Uterus (tissue), 4 donors: ENCODE results near the gene FSCN2. TPM values are rescaled to one million over a fixed set of nuclear protein-coding genes. Genes with fewer than 3 reads are reported as not detected.
A peak's percentile ranks its signal among the peaks of the same experiment; 100 is the strongest.

Experiments
- DNase-seq, 2 donors: peaks; one replicate each; pipeline ENCODE4 v3.0.0-alpha.2; 2019 to 2020
- H3K27ac ChIP-seq, 2 donors: fragments of 200-600 bp; sonication (generic); 1 replicate in 1 of 2; 2 replicates in 1 of 2; pipeline ENCODE4 v1.5.1; 2016 to 2018
- H3K27me3 ChIP-seq, 2 donors: fragments of 200-600 bp; sonication (generic); one replicate each; pipeline ENCODE4 v1.5.1; 2018 to 2019; ENCODE audit warnings: control low read depth in 1 of 2
- H3K36me3 ChIP-seq, 2 donors: fragments of 200-600 bp; sonication (generic); one replicate each; pipeline ENCODE4 v1.5.1; 2019; ENCODE audit warnings: control low read depth in 1 of 2
- H3K4me1 ChIP-seq, 2 donors: fragments of 200-600 bp; sonication (generic); one replicate each; pipeline ENCODE4 v1.5.1; 2018 to 2019; ENCODE audit warnings: control low read depth in 1 of 2
- H3K4me3 ChIP-seq, 2 donors: fragments of 200-600 bp; sonication (generic); 1 replicate in 1 of 2; 2 replicates in 1 of 2; pipeline ENCODE4 v1.5.1; 2018 to 2019; ENCODE audit warnings: mild to moderate bottlenecking in 1 of 2
- H3K9me3 ChIP-seq, 2 donors: fragments of 200-600 bp; sonication (generic); one replicate each; pipeline ENCODE4 v1.5.1; 2019; ENCODE audit warnings: control low read depth in 1 of 2
- CTCF ChIP-seq, 4 experiments: fragments of 200-600 bp in 2 of 4; fragments of 450-650 bp in 2 of 4; sonication (generic) in 2 of 4; IDR thresholded peaks; one replicate each; pipeline ENCODE4 v1.5.1; 2016 to 2019; ENCODE audit warnings: antibody characterized with exemption in 4 of 4, mild to moderate bottlenecking in 2 of 4, moderate library complexity in 1 of 4
- POLR2A ChIP-seq, 2 donors: fragments of 450-650 bp; IDR thresholded peaks; one replicate each; pipeline ENCODE4 v1.6.1; 2016; ENCODE audit warnings: antibody characterized with exemption in 2 of 2, mild to moderate bottlenecking in 1 of 2, moderate library complexity in 1 of 2
- intact Hi-C: fragments of 100-400 bp; cut with DNase I; formaldehyde crosslinking; loops from one replicate; pipeline ENCODE4 v1.15.1; 2023; ENCODE audit warnings: low total_unique reads
- total RNA-seq, 4 donors: library from RNA; depleted of rRNA in 3 of 4; stranded (reverse); fragments of >200 nt in 3 of 4; gene quantifications; one replicate each; pipeline versions ENCODE4 v1.1.0 to v1.2.4, GENCODE V29; 2014 to 2023
- donor health status: DM: yes; HTN: yes; CAD: no.

Gene FSCN2
- total RNA-seq, 4 donors from 2014 or later, result 5.0 to 7.4 TPM; not detected in 2

- Histone ChIP-seq H3K36me3 (no peaks in the 10 kb centered on the region), H3K4me1 (peaks cover 0 to 17% of the 10 kb centered on the region in 2 donors), H3K9me3 (no peaks in the 10 kb centered on the region), H3K27me3 (no peaks in the 10 kb centered on the region), H3K27ac (peak overlapping the region; percentile 62 to 78), H3K4me3 (peak overlapping the region; percentile 62 to 81)
- intact Hi-C loops, result no loop called here
- TF ChIP-seq POLR2A (IDR thresholded peaks at IDR 0.05) (no peak), CTCF (IDR thresholded peaks at IDR 0.05) (no peak)
- no peak for DNase-seq
Observed at GRCh38 chr17:81551458-81552243, 23.5 kb downstream of the FSCN2 start.

GRCh38 chr17:81552244-81553017 lies 24.3 kb downstream of the FSCN2 start, which contains the start of gene FAAP100:
FAAP100 (minus strand) TSS chr17:81552353; CDS start chr17:81552330, 23 bp downstream.
- Histone ChIP-seq H3K4me3 (peak within 1 kb of the TSS; percentile 62 to 81), H3K4me1 (peaks cover 0 to 17% of the 10 kb centered on the region in 2 donors), H3K27me3 (no peaks in the 10 kb centered on the region), H3K36me3 (no peaks in the 10 kb centered on the region), H3K27ac (peak within 1 kb of the TSS; percentile 62 to 78), H3K9me3 (no peaks in the 10 kb centered on the region)
- TF ChIP-seq POLR2A (IDR thresholded peaks at IDR 0.05) (peak; percentile 58 to 80), CTCF (IDR thresholded peaks at IDR 0.05) (no peak)
- intact Hi-C loops, result no loop called here
- DNase-seq, result peak; percentile 65 to 82

GRCh38 chr17:81553018-81553615 lies 24.9 kb downstream of the FSCN2 start:
- H3K9me3 ChIP-seq, result no peaks in the 10 kb centered on the region
- H3K27me3 ChIP-seq, result no peaks in the 10 kb centered on the region
- H3K4me3 ChIP-seq, result peak overlapping the region; percentile 62 to 81
- no peak for TF ChIP-seq POLR2A (IDR thresholded peaks at IDR 0.05)
- no peak for TF ChIP-seq CTCF (IDR thresholded peaks at IDR 0.05)
- peak overlapping the region; percentile 62 to 78 for H3K27ac ChIP-seq
- H3K36me3 ChIP-seq, result no peaks in the 10 kb centered on the region
- peaks cover 0 to 17% of the 10 kb centered on the region in 2 donors for H3K4me1 ChIP-seq
- peak; percentile 61 to 70 for DNase-seq
- intact Hi-C loops, result no loop called here

GRCh38 chr17:81553616-81554181 lies 25.5 kb downstream of the FSCN2 start:
- Histone ChIP-seq H3K36me3 (no peaks in the 10 kb centered on the region), H3K27ac (peak overlapping the region; percentile 62 to 78), H3K9me3 (no peaks in the 10 kb centered on the region), H3K4me3 (peak overlapping the region; percentile 62 to 81), H3K27me3 (no peaks in the 10 kb centered on the region), H3K4me1 (peaks cover 0 to 17% of the 10 kb centered on the region in 2 donors)
- DNase-seq, result peak; percentile 67 to 72
- TF ChIP-seq POLR2A (IDR thresholded peaks at IDR 0.05) (no peak), CTCF (IDR thresholded peaks at IDR 0.05) (peak in 1 of 4 experiments; percentile 8)
- intact Hi-C loops, result no loop called here
